ENCODE measurements around the gene NXPH3. TPM values are rescaled to one million over a fixed set of nuclear protein-coding genes. Genes with fewer than 3 reads are reported as not detected.
A peak's percentile ranks its signal among the peaks of the same experiment; 100 is the strongest.

Gene NXPH3
- total RNA-seq, 3 donors from 2014 or later: 3.5 to 7.5 (median 4.5) TPM

- Histone ChIP-seq H3K9me3 (no peaks in the 10 kb centered on the region), H3K4me1 (peaks cover 0 to 7% of the 10 kb centered on the region in 2 donors), H3K36me3 (no peaks in the 10 kb centered on the region), H3K4me3 (no peak overlapping the region), H3K27me3 (no peaks in the 10 kb centered on the region), H3K27ac (peak overlapping the region; percentile 30 to 68)
- intact Hi-C loops (cut with DNase I; ENCODE audit: low total_unique reads): loop anchor here (5.0 to 10.0 kb wide), 2 partner anchors 58 to 439 kb away; partner anchors contain the start of genes DLX3 and NGFR
- TF ChIP-seq POLR2A (IDR thresholded peaks at IDR 0.05) (no peak), POLR2AphosphoS5 (IDR thresholded peaks at IDR 0.05) (no peak)
- TF ChIP-seq, protein P1, sequence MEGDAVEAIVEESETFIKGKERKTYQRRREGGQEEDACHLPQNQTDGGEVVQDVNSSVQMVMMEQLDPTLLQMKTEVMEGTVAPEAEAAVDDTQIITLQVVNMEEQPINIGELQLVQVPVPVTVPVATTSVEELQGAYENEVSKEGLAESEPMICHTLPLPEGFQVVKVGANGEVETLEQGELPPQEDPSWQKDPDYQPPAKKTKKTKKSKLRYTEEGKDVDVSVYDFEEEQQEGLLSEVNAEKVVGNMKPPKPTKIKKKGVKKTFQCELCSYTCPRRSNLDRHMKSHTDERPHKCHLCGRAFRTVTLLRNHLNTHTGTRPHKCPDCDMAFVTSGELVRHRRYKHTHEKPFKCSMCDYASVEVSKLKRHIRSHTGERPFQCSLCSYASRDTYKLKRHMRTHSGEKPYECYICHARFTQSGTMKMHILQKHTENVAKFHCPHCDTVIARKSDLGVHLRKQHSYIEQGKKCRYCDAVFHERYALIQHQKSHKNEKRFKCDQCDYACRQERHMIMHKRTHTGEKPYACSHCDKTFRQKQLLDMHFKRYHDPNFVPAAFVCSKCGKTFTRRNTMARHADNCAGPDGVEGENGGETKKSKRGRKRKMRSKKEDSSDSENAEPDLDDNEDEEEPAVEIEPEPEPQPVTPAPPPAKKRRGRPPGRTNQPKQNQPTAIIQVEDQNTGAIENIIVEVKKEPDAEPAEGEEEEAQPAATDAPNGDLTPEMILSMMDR (IDR thresholded peaks at IDR 0.05): no peak
- peak in 1 of 2 donors; percentile 60 for DNase-seq (ENCODE audit: low spot score in 2 of 2)
These were observed 20.0 kb upstream of the NXPH3 start for GRCh38 chr17:49555495-49556222.

- Histone ChIP-seq H3K27me3 (no peaks in the 10 kb centered on the region), H3K4me3 (no peak overlapping the region), H3K36me3 (no peaks in the 10 kb centered on the region), H3K27ac (no peak overlapping the region), H3K4me1 (peaks cover 0 to 7% of the 10 kb centered on the region in 2 donors), H3K9me3 (no peaks in the 10 kb centered on the region)
- intact Hi-C loops (cut with DNase I; ENCODE audit: low total_unique reads): loop anchor here (5.0 to 10.0 kb wide), 2 partner anchors 59 to 438 kb away; partner anchors contain the start of genes DLX3 and NGFR
- DNase-seq (ENCODE audit: low spot score in 2 of 2): peak; percentile 73 to 80
- no peak for TF ChIP-seq POLR2A (IDR thresholded peaks at IDR 0.05)
- peak; percentile 12 to 38 (median 35) for TF ChIP-seq POLR2AphosphoS5 (IDR thresholded peaks at IDR 0.05)
- TF ChIP-seq, protein P1 (IDR thresholded peaks at IDR 0.05): peak; percentile 86 to 96 (median 95)
These were observed 19.3 kb upstream of the NXPH3 start for GRCh38 chr17:49556223-49556943.

DNA sequence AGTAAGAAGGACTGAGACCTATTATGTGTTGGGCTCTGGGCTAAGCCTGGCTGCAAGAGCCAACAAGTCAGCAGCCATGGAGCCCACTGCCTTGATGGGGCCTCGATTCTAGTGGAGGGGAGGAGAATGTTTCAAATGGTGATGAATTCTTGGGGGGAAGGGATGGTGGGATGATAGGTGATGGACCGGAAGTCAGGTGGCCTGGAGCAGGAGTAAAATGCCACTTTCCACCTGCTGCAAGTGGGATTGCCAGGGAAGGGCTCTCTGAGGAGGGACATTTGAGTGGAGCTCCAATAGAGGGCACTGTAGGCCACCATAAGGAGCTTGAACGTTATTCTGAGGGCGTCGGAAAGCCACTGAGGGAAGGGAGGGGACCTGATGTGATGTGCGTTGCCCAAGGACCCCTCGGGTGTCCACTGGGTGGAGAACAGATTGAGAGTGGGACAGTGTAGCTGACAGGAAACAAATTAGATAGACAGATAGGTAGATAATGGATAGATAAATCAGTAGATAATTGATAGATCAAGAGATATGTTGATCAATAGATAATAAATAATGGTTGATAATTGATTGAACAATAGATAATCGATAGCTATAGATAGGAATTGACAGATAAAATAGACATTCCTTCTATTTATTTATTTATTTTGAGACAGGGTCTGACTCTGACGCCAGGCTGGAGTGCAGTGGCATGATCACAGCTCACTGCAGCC is 18.2 kb upstream of the NXPH3 start:
- TF ChIP-seq POLR2AphosphoS5 (IDR thresholded peaks at IDR 0.05) (no peak), POLR2A (IDR thresholded peaks at IDR 0.05) (no peak)
- TF ChIP-seq, protein P1 (IDR thresholded peaks at IDR 0.05): peak; percentile 20 to 63 (median 45)
- Histone ChIP-seq H3K9me3 (no peaks in the 10 kb centered on the region), H3K27ac (no peak overlapping the region), H3K4me1 (peaks cover 0 to 7% of the 10 kb centered on the region in 2 donors), H3K4me3 (no peak overlapping the region), H3K27me3 (no peaks in the 10 kb centered on the region), H3K36me3 (no peaks in the 10 kb centered on the region)
- no peak for DNase-seq (ENCODE audit: low spot score in 2 of 2)
- intact Hi-C loops (cut with DNase I; ENCODE audit: low total_unique reads): loop anchor here (5.0 to 10.0 kb wide), 2 partner anchors 60 to 437 kb away; partner anchors contain the start of genes DLX3 and NGFR

GRCh38 chr17:49564638-49565037 is 11.0 kb upstream of the NXPH3 start:
- no peaks in the 10 kb centered on the region for H3K27me3 ChIP-seq
- no peak overlapping the region for H3K27ac ChIP-seq
- TF ChIP-seq, protein P1 (IDR thresholded peaks at IDR 0.05): no peak
- no peak for TF ChIP-seq POLR2AphosphoS5 (IDR thresholded peaks at IDR 0.05)
- TF ChIP-seq POLR2A (IDR thresholded peaks at IDR 0.05): no peak
- H3K9me3 ChIP-seq: no peaks in the 10 kb centered on the region
- H3K4me1 ChIP-seq: peaks cover 3% of the 10 kb centered on the region in 2 donors
- no peak overlapping the region for H3K4me3 ChIP-seq
- intact Hi-C loops (cut with DNase I; ENCODE audit: low total_unique reads): no loop called here
- no peak for DNase-seq (ENCODE audit: low spot score in 2 of 2)
- no peaks in the 10 kb centered on the region for H3K36me3 ChIP-seq
